ENCODE data around the gene CRADD.
A peak's percentile ranks its signal among the peaks of the same experiment; 100 is the strongest.

The CRADD gene

GRCh38 chr12:93819050-93819491, 141.9 kb downstream of the CRADD start:
- DNase-seq: peak; percentile 45

GRCh38 chr12:93823616-93824391, 146.6 kb downstream of the CRADD start:
- DNase-seq: peak; percentile 75

DNA sequence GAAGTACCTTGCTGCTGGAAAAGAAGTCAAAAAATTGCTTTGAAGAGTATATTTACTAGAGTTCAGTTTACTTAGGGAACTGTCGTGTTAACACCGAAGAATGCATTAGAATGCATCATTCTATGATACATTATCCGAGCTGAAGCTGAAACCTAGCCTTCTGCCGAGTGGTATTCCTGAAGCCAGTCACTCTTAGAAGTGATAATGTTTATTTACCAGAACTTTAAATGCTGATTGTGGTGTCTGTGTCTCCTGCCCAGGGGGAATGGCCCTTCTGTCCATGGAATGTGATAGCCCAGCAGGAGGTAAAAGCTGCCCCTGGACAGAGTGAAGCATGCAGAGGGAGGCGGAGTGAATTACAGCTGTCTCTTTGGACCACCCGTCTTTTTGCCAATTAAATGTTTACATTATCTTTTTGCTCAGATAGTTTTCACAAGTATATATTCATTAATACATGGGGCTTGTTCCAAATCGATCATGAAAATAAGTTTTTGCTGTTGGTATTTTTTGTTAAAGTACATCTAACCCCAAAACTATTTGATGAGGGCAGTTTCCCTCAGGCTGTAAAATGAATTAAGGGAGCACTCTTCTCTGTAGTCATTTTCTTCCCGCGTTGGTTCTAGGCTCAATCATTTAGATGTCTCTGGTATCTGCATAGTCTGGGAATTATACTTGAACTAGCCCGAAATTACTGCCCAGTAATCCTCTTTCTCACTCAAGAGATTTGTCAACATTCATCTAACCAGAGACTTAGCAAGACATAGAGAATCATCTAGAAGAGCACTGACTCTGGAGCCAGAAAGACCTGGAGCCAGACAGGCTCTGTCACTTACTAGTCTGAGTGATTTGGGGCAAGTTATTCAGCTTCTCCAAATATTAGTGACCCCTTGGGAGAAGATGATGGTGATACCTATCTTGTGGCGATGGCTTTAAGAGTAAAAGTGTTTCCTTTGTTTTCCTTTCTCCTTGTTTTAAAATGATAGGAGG, 147.6 kb downstream of the CRADD start:
- DNase-seq: peak; percentile 79

GRCh38 chr12:93825501-93825888, 148.3 kb downstream of the CRADD start:
- no peak for DNase-seq

GRCh38 chr12:93825931-93826555, 148.9 kb downstream of the CRADD start:
- peak; percentile 16 for DNase-seq

GRCh38 chr12:93827179-93827578, 150.0 kb downstream of the CRADD start:
- no peak for DNase-seq

DNA sequence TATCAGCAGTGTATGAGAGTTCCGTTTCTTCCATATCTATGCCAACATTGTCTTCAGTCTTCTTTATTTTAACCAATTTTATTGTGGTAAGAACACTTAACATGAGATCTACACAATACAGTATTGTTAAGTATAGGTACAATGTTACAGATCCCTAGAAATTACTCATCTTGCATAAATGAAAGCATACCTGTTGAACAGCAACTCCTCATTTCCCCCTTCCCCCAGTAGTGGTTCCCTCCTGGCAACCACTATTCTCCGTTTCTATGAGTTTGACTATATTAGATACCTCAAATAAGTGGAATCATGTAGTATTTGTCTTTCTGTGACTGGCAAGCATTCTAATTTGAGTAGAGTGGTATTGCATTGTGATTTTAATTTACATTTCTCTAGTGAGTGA, 150.5 kb downstream of the CRADD start:
- DNase-seq: no peak

- DNase-seq: peak; percentile 21
These were observed 151.8 kb downstream of the CRADD start for GRCh38 chr12:93829016-93829415.

DNA sequence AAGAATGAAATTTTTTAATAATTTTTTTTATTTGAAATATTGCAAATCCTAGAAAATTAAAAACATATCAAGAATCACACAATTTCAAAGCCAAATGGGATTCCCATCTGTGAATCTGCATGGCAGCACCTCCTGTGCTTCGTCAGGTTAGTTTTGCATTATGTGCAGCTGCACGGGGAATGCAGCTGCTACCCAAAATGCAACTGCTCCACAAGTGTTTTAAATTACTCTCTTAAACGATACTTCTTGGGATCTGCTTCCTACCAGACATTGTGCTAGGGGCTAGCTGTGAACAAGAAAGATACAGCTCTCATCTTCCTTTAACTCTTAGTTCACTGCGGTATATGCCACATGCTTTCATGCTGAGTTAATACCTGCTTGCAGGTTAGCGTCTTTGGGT, 154.2 kb downstream of the CRADD start:
- peak; percentile 32 for DNase-seq

GRCh38 chr12:93832131-93832530, 155.0 kb downstream of the CRADD start:
- no peak for DNase-seq

DNA sequence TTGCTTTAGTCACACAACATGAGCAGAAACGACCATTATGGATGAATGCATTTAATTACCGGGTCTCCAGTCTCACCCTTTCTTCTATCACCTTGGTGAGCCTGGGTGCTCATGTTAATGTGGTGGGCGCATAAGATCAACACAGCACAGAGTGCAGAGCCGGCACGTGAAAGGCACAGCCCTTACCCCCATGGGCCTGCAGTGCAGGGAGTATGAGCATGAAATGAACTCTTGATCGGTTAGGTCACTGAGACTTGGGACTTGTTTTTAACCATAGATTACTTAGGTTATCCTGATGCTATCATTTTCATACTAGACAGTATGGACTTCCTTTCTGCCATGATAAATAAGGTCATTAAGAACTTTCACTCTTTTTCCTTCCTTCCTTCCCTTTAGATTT, 156.8 kb downstream of the CRADD start:
- peak; percentile 82 for DNase-seq

GRCh38 chr12:93836620-93837260, 159.6 kb downstream of the CRADD start:
- DNase-seq: no peak

GRCh38 chr12:93838193-93838592, 161.0 kb downstream of the CRADD start:
- DNase-seq: peak; percentile 53

GRCh38 chr12:93839064-93839463, 161.9 kb downstream of the CRADD start:
- peak; percentile 16 for DNase-seq

- no peak for DNase-seq
These were observed 164.5 kb downstream of the CRADD start for GRCh38 chr12:93841671-93842070.

GRCh38 chr12:93844164-93844784, 167.1 kb downstream of the CRADD start:
- DNase-seq: peak; percentile 38

DNA sequence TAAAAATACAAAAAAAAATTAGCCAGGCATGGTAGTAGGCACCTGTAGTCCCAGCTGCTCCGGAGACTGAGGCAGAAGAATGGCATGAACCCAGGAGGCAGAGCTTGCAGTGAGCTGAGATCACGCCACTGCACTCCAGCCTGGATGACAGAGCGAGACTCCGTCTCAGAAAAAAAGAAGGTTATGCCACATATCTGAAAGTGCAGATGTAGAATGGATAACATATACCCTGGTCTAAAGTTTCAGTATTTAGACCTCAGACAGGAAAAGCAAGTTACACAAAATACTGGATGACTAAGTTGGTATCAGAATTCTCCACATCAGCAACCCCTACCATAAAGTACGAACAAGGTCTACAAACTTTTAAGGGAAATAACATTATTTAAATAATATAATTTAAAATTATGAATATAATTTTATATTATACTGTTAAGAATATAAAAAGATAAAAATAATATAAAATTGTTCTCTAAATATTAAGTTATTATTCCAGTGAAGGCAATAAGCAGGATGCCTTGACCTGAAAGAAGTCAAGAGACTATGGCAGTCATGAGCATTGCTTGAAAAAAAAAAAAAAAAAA, 169.9 kb downstream of the CRADD start:
- no peak for DNase-seq

GRCh38 chr12:93847517-93848474, 170.6 kb downstream of the CRADD start:
- no peak for DNase-seq

GRCh38 chr12:93848523-93849101, 171.4 kb downstream of the CRADD start:
- DNase-seq: no peak

DNA sequence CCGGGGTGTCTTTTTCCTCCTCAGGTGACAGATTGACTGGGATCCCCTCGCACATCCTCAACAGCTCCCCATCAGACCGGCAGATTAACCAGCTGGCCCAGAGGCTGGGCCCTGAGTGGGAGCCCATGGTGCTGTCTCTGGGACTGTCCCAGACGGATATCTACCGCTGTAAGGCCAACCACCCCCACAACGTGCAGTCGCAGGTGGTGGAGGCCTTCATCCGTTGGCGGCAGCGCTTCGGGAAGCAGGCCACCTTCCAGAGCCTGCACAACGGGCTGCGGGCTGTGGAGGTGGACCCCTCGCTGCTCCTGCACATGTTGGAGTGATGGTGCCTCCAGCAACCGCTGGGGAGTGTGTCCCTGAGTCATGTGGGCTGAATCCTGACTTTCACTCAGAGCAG, 172.8 kb downstream of the CRADD start:
- no peak for DNase-seq
